Effector memory CD8-positive, alpha-beta T cell (primary cell): ENCODE measurements around the gene SMYD5.

Source experiments
- ATAC-seq: fragments of 150-1000 bp; cut with Tn5 transposase; replicated peaks from 2 replicates; pipeline ENCODE4 v1.10.0; 2021; ENCODE audit warnings: mild to moderate bottlenecking, moderate library complexity
- DNase-seq, 3 experiments: peaks; one replicate each; pipeline ENCODE4 v3.0.0; 2021
- H3K27ac Mint-ChIP-seq, 2 donors: one replicate each; pipeline ENCODE4 v1.8.0; 2022; ENCODE audit warnings: mild to moderate bottlenecking in 2 of 2, mixed read lengths in 2 of 2, moderate library complexity in 2 of 2
- H3K27me3 Mint-ChIP-seq, 2 donors: one replicate each; pipeline ENCODE4 v1.8.0; 2022; ENCODE audit warnings: mixed read lengths in 2 of 2
- H3K36me3 Mint-ChIP-seq: one replicate; pipeline ENCODE4 v1.8.0; 2022; ENCODE audit warnings: mild to moderate bottlenecking, moderate library complexity, mixed read lengths; ENCODE audit not compliant: insufficient read depth
- H3K4me1 Mint-ChIP-seq, 2 donors: one replicate each; pipeline ENCODE4 v1.8.0; 2022; ENCODE audit warnings: low read depth in 2 of 2, mixed read lengths in 2 of 2
- H3K4me3 Mint-ChIP-seq, 2 donors: one replicate each; pipeline ENCODE4 v1.8.0; 2022; ENCODE audit warnings: mild to moderate bottlenecking in 2 of 2, mixed read lengths in 2 of 2, moderate library complexity in 2 of 2
- H3K9me3 Mint-ChIP-seq, 2 donors: one replicate each; pipeline ENCODE4 v1.8.0; 2022; ENCODE audit warnings: mixed read lengths in 2 of 2

Gene SMYD5

DNA sequence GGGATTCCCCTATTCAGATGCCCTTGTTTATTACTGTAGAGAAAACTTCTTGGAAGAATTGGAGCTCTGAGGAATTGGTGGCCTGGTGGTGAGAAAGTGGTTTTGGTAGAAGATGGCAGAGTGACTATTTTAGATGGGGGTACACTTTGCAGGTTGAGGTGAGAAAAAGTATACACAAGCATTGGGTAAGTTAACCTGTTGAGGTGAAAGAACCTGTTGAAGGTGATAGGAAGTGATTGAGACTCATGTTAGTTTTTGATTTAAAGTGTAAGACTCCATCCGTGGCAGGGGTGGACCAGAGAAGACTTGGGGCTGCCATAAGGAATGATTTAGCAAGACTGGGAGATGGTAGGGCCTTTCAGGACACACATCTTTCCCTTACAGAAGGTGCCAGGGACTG is 23.1 kb downstream of the SMYD5 start:
- ATAC-seq (no peak), DNase-seq (no peak)
- no peaks in the 10 kb centered on the region for H3K9me3 Mint-ChIP-seq
- H3K4me3 Mint-ChIP-seq = no peak overlapping the region
- H3K27ac Mint-ChIP-seq = peak overlapping the region in 1 of 2 donors; percentile 22
- peaks cover 46% of the 10 kb centered on the region for H3K36me3 Mint-ChIP-seq
- H3K27me3 Mint-ChIP-seq = no peaks in the 10 kb centered on the region
- peaks cover 36 to 37% of the 10 kb centered on the region in 2 donors for H3K4me1 Mint-ChIP-seq

DNA sequence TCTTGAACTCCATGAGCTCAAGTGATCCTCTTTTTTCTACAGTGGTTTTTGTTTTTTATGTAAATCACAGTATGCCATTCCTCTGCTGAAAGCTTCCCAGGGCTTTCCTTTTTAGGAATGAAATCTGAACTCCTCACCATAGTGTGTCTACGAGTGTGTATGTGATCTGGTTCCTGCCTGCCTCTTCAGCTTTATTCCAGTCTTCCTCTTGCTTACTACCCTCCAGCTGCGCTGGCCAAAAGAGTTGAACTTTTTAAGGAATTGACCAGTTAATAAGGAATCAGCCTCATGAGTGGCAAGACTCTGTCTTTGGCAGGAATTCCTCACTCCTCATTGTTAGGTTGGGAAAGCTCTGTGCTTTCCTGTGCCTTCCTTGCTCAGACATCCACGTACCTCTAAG is 24.1 kb downstream of the SMYD5 start:
- DNase-seq (no peak), ATAC-seq (no peak)
- H3K9me3 Mint-ChIP-seq = no peaks in the 10 kb centered on the region
- H3K36me3 Mint-ChIP-seq = peaks cover 52% of the 10 kb centered on the region
- no peak overlapping the region for H3K4me3 Mint-ChIP-seq
- peak overlapping the region; percentile 63 to 76 for H3K27ac Mint-ChIP-seq
- H3K27me3 Mint-ChIP-seq = no peaks in the 10 kb centered on the region
- H3K4me1 Mint-ChIP-seq = peaks cover 34 to 38% of the 10 kb centered on the region in 2 donors

DNA sequence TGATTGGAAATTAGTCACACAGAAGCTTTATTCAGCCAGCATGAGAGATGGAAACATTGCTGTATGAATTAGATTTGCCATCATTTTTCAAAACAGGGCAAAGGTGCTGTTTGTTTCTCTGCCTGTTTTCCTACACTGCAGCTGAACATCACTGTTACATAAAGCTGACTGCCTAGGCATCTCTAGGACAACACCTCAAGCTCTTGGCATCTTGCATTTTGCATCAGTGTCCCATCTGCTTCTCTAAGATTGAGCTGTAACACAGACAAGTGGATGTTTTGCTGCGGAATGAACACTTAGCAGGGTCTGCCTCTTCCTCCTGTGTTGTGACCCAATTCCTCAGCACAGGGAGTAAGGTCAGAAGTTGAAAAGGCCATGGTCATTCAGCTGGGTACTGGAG is 24.9 kb downstream of the SMYD5 start:
- Mint-ChIP-seq H3K27ac (peak overlapping the region; percentile 63 to 68), H3K4me1 (peaks cover 32 to 40% of the 10 kb centered on the region in 2 donors), H3K36me3 (peaks cover 51% of the 10 kb centered on the region), H3K9me3 (no peaks in the 10 kb centered on the region), H3K4me3 (no peak overlapping the region), H3K27me3 (no peaks in the 10 kb centered on the region)
- ATAC-seq (no peak), DNase-seq (no peak)

DNA sequence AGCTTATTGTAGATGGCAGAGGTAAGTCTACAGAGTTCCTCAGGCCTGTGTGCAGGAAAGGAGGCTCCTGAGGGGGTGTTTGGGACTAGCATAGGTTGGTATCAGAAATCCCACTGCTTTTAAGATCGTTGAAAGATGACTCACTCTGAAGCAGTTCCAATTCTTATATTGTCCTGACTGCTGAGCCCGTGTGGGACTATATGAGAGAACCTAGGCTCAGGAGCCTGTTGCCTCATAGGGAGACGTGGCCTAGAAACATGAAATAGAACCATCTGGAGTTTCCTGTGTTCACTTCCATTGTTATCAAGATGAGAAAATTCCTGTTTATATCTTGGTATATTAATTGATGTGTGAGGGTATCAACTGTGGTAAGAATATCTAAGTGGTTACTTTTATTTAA is 25.7 kb downstream of the SMYD5 start:
- Mint-ChIP-seq H3K36me3 (peaks cover 47% of the 10 kb centered on the region), H3K27ac (peak overlapping the region; percentile 63 to 68), H3K4me3 (no peak overlapping the region), H3K4me1 (peaks cover 28 to 38% of the 10 kb centered on the region in 2 donors), H3K27me3 (no peaks in the 10 kb centered on the region), H3K9me3 (no peaks in the 10 kb centered on the region)
- DNase-seq = no peak
- no peak for ATAC-seq

DNA sequence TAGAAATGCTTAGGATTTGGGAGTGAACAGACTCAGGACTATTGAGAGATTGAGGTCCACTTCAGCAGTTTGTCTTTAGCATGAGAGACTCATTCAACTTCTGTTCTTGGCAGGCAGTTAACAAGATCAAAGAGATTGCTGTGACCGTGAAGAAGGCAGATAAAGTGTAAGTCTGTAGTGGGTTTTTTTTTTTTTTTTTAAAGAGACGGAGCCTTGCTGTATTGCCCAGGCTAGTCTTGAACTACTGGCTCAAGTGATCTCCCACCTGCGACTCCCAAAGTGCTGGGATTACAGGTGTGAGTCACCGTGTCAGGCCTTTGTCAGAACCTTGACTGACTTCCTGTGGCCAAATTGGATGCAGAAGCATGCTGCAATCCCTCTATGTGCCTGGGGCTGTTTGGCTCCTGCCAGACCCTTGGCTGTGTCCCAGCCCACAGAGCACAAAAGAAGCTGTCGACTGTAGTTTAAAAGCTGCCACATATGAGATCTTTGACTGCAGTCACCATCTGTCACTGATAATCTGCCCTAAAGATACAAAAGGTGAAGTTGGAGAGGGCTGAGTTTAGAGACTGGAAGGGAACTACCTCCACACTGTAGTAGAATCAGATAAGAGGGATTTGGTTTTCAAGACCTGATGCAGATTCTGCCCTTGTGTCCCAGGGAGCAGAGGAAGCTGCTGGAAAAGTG is 30.0 kb downstream of the SMYD5 start:
- Mint-ChIP-seq H3K4me1 (peaks cover 8 to 26% of the 10 kb centered on the region in 2 donors), H3K27me3 (no peaks in the 10 kb centered on the region), H3K4me3 (no peak overlapping the region), H3K9me3 (no peaks in the 10 kb centered on the region), H3K27ac (no peak overlapping the region), H3K36me3 (peaks cover 75% of the 10 kb centered on the region)
- DNase-seq = no peak
- no peak for ATAC-seq

DNA sequence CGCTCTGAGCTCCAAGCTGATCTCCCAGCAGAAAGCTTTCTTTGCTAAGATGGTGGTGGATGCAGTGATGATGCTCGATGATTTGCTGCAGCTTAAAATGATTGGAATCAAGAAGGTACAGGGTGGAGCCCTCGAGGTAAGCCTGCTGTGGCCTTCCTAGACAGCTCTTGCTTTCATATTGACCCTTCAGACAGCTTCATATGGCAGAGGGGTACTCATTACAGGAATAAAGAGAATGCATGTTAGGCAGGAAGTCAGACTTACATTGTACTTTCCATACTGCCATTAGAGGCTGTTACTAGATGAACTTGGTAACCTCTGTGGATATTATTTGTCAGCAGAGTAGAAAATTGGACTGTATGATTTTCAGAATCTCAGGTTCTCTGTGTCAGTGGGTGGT is 30.5 kb downstream of the SMYD5 start:
- Mint-ChIP-seq H3K9me3 (no peaks in the 10 kb centered on the region), H3K27ac (no peak overlapping the region), H3K4me1 (peaks cover 4 to 21% of the 10 kb centered on the region in 2 donors), H3K27me3 (no peaks in the 10 kb centered on the region), H3K4me3 (no peak overlapping the region), H3K36me3 (peaks cover 80% of the 10 kb centered on the region)
- DNase-seq (no peak), ATAC-seq (no peak)

- no peak for ATAC-seq
- Mint-ChIP-seq H3K9me3 (no peaks in the 10 kb centered on the region), H3K27ac (no peak overlapping the region), H3K36me3 (peaks cover 79% of the 10 kb centered on the region), H3K27me3 (no peaks in the 10 kb centered on the region), H3K4me3 (no peak overlapping the region), H3K4me1 (peaks cover 2 to 18% of the 10 kb centered on the region in 2 donors)
- DNase-seq = no peak
Observed at GRCh38 chr2:73246850-73247249, 32.8 kb downstream of the SMYD5 start.

DNA sequence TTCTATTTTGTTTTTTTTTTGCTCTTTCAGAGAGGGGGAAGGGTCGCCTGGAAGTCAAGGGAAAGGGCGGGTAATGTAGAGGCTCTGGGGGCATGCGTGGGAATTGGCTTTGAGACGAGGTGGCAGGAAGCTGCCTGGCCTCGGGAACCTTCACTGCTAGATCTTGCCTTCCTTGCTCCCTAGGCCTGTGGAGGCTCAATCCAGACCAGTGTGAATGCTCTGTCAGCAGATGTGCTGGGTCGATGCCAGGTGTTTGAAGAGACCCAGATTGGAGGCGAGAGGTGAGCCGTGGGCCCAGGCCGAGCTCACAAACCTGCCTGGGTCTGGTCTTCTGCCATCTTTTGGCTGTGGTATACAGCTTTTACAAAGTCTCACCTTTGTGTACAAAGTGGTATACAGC is 35.6 kb downstream of the SMYD5 start:
- H3K27ac Mint-ChIP-seq = peak overlapping the region in 1 of 2 donors; percentile 13
- no peak for DNase-seq
- H3K27me3 Mint-ChIP-seq = no peaks in the 10 kb centered on the region
- H3K4me3 Mint-ChIP-seq = no peak overlapping the region
- no peak for ATAC-seq
- H3K36me3 Mint-ChIP-seq = peaks cover 63% of the 10 kb centered on the region
- no peaks in the 10 kb centered on the region for H3K9me3 Mint-ChIP-seq
- H3K4me1 Mint-ChIP-seq = peaks cover 0 to 14% of the 10 kb centered on the region in 2 donors

DNA sequence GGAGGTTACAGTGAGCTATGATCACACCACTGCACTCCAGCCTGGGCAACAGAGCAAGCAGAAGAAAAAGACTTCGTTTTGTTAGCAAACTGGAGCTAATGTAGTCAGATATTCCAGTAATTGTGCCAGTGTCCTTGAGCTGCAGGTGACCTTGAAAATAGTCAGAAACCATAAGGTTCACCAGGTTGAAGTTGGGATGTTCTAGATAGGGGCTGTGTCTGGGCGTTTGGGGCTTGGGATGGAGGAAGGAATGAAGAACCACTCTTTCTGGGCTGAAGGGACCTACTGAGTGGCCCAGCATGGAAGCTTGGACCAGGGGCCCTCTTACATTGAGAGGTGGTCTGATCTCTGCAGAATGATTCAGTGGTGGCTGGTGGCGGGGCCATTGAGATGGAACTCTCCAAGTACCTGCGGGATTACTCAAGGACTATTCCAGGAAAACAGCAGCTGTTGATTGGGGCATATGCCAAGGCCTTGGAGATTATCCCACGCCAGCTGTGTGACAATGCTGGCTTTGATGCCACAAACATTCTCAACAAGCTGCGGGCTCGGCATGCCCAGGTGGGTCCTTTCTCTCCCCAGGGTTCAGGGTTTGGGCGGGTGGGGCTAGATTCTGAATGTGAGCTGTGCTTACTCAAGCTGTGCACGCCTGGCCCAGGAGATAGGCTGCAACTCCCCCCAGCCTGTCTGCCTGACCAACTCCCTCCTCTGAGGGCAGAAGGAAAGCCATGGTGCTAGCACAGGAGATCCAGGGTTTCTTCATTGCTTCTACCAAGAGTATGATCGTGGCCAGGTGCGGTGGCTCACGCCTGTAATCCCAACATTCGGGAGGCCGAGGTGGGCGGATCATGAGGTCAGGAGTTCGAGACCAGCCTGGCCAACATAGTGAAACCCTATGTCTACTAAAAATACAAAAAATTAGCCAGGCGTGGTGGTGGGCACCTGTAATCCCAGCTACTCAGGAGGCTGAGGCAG is 37.1 kb downstream of the SMYD5 start:
- H3K9me3 Mint-ChIP-seq = no peaks in the 10 kb centered on the region
- no peak for ATAC-seq
- H3K27ac Mint-ChIP-seq = no peak overlapping the region
- no peak overlapping the region for H3K4me3 Mint-ChIP-seq
- DNase-seq = no peak
- H3K27me3 Mint-ChIP-seq = no peaks in the 10 kb centered on the region
- H3K4me1 Mint-ChIP-seq = peaks cover 0 to 9% of the 10 kb centered on the region in 2 donors
- peaks cover 57% of the 10 kb centered on the region for H3K36me3 Mint-ChIP-seq

- no peaks in the 10 kb centered on the region for H3K27me3 Mint-ChIP-seq
- DNase-seq (no peak), ATAC-seq (no peak)
- peaks cover 1 to 4% of the 10 kb centered on the region in 2 donors for H3K4me1 Mint-ChIP-seq
- H3K4me3 Mint-ChIP-seq = no peak overlapping the region
- H3K27ac Mint-ChIP-seq = no peak overlapping the region
- H3K36me3 Mint-ChIP-seq = peaks cover 45% of the 10 kb centered on the region
- no peaks in the 10 kb centered on the region for H3K9me3 Mint-ChIP-seq
Observed at GRCh38 chr2:73252238-73253027, 38.4 kb downstream of the SMYD5 start.

DNA sequence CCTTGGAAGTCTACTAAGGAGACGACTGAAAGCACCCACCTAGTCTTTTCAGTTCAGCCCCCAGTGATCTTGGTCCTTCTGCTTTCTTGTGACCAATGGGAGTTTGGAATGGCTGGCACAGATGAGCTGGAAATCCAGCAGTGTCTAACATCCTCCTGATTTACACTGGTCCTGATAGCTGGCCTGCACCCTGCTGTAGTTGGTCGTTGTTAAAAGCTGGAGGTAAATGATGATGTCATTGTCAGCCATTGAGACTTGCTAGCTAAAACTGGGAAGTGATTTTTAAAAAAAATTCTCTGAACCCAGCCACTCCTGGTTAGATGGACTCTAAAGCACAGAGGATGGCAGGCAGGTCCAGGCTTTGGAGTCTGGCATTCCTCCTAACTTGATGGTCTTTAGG is 39.4 kb downstream of the SMYD5 start:
- ATAC-seq = no peak
- Mint-ChIP-seq H3K4me1 (peaks cover 3 to 4% of the 10 kb centered on the region in 2 donors), H3K27ac (peak overlapping the region; percentile 44 to 63), H3K9me3 (no peaks in the 10 kb centered on the region), H3K4me3 (no peak overlapping the region), H3K36me3 (peaks cover 35% of the 10 kb centered on the region), H3K27me3 (no peaks in the 10 kb centered on the region)
- DNase-seq = no peak

DNA sequence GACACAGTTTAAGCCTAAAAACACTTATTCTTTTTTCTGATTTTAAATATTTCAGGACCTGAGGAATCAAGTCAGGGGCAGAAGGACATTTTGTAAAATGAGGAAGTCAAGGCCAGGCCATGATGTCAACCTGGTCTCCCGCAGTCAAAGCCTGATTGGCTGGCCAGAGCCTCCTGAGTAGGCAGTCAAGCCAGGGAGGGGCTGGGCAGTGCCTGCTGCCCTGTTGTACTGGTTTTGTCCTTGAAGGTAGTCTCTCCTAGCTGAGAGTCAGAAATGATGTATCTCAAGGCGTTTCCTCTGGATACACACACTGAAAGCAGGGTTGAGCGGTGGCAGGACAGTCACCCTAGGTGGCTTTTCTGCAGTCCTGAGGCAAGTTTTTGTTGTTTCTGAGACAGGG is 39.9 kb downstream of the SMYD5 start:
- peaks cover 3 to 4% of the 10 kb centered on the region in 2 donors for H3K4me1 Mint-ChIP-seq
- no peaks in the 10 kb centered on the region for H3K27me3 Mint-ChIP-seq
- H3K4me3 Mint-ChIP-seq = no peak overlapping the region
- peaks cover 30% of the 10 kb centered on the region for H3K36me3 Mint-ChIP-seq
- ATAC-seq = no peak
- peak overlapping the region; percentile 44 to 63 for H3K27ac Mint-ChIP-seq
- no peak for DNase-seq
- no peaks in the 10 kb centered on the region for H3K9me3 Mint-ChIP-seq

GRCh38 chr2:73254343-73255006 is 40.4 kb downstream of the SMYD5 start:
- no peak for ATAC-seq
- Mint-ChIP-seq H3K9me3 (no peaks in the 10 kb centered on the region), H3K27me3 (no peaks in the 10 kb centered on the region), H3K4me3 (no peak overlapping the region), H3K27ac (peak overlapping the region in 1 of 2 donors; percentile 35), H3K36me3 (peaks cover 24% of the 10 kb centered on the region), H3K4me1 (peaks cover 3 to 4% of the 10 kb centered on the region in 2 donors)
- no peak for DNase-seq
